PFSK-1 (cell line): ENCODE results near the gene ERCC5.

Experiments used
- FOXP2 ChIP-seq: optimal IDR thresholded peaks from 2 replicates; pipeline ENCODE3; 2011; ENCODE audit warnings: borderline replicate concordance, control low read depth, inconsistent platforms; ENCODE audit not compliant: insufficient read depth; ENCODE audit errors: extremely low read length, extremely low read depth
- POLR2AphosphoS5 ChIP-seq: IDR thresholded peaks from 2 replicates; pipeline ENCODE4 v1.6.1; 2012; ENCODE audit warnings: low read depth, mild to moderate bottlenecking, control low read depth, low read length, moderate library complexity
- REST ChIP-seq, 2 experiments: IDR thresholded peaks; 2 replicates each; pipeline versions ENCODE4 v1.6.1 to v1.8.0; 2011 to 2012; ENCODE audit warnings: low read depth in 2 of 2, low read length in 2 of 2, control low read depth in 1 of 2, inconsistent platforms in 1 of 2, mild to moderate bottlenecking in 1 of 2, moderate library complexity in 1 of 2; ENCODE audit not compliant: insufficient read depth in 1 of 2
- SIN3A ChIP-seq: IDR thresholded peaks from 2 replicates; pipeline ENCODE4 v1.6.1; 2012; ENCODE audit warnings: mild to moderate bottlenecking, low read length, moderate library complexity, borderline replicate concordance; ENCODE audit not compliant: insufficient read depth
- TAF1 ChIP-seq: IDR thresholded peaks from 2 replicates; pipeline ENCODE4 v1.6.1; 2012; ENCODE audit warnings: low read length, control low read depth, borderline replicate concordance; ENCODE audit not compliant: insufficient read depth

ERCC5 gene

GRCh38 chr13:102848956-102849355 lies 3.1 kb downstream of the ERCC5 start:
- no peak for TF ChIP-seq FOXP2
- no peak for TF ChIP-seq POLR2AphosphoS5
- no peak for TF ChIP-seq TAF1
- no peak for TF ChIP-seq REST (IDR thresholded peaks at IDR 0.05; ENCODE audit: insufficient read depth in 1 of 2, low read depth in 2 of 2, low read length in 2 of 2)
- no peak for TF ChIP-seq SIN3A

- TF ChIP-seq POLR2AphosphoS5 (no peak), REST (IDR thresholded peaks at IDR 0.05; ENCODE audit: insufficient read depth in 1 of 2, low read depth in 2 of 2, low read length in 2 of 2) (no peak), TAF1 (no peak), FOXP2 (no peak), SIN3A (no peak)
These were observed 6.7 kb downstream of the ERCC5 start for GRCh38 chr13:102852556-102852955.

- TF ChIP-seq SIN3A (no peak), REST (IDR thresholded peaks at IDR 0.05; ENCODE audit: insufficient read depth in 1 of 2, low read depth in 2 of 2, low read length in 2 of 2) (no peak), TAF1 (no peak), FOXP2 (no peak), POLR2AphosphoS5 (no peak)
These were observed 8.8 kb downstream of the ERCC5 start for GRCh38 chr13:102854675-102855074.

GRCh38 chr13:102856557-102856956 lies 10.7 kb downstream of the ERCC5 start:
- no peak for TF ChIP-seq REST (IDR thresholded peaks at IDR 0.05; ENCODE audit: insufficient read depth in 1 of 2, low read depth in 2 of 2, low read length in 2 of 2)
- no peak for TF ChIP-seq POLR2AphosphoS5
- no peak for TF ChIP-seq FOXP2
- TF ChIP-seq TAF1: no peak
- no peak for TF ChIP-seq SIN3A

- no peak for TF ChIP-seq FOXP2
- no peak for TF ChIP-seq REST (IDR thresholded peaks at IDR 0.05; ENCODE audit: insufficient read depth in 1 of 2, low read depth in 2 of 2, low read length in 2 of 2)
- no peak for TF ChIP-seq TAF1
- no peak for TF ChIP-seq SIN3A
- TF ChIP-seq POLR2AphosphoS5: no peak
These were observed 16.9 kb downstream of the ERCC5 start for GRCh38 chr13:102862624-102863210.
